ENCODE measurements around the gene UAP1L1. TPM values are rescaled to one million over a fixed set of nuclear protein-coding genes. Genes with fewer than 3 reads are reported as not detected.

Gene UAP1L1
- total RNA-seq, 2 experiments from 2014 or later = 6.7 to 7.7 TPM

GRCh38 chr9:137034039-137034708, 43.1 kb upstream of the UAP1L1 start:
- intact Hi-C loops (cut with micrococcal nuclease) = loop anchor here (5.0 to 10.0 kb wide), 2 partner anchors 37 to 89 kb away; partner anchors contain the start of genes C8G, CLIC3 and FBXW5
- peak overlapping the region; percentile 61 for H3K4me3 Mint-ChIP-seq

GRCh38 chr9:137034709-137035506, 42.4 kb upstream of the UAP1L1 start:
- H3K4me3 Mint-ChIP-seq = peak overlapping the region; percentile 61
- H3K27me3 Mint-ChIP-seq = no peaks in the 10 kb centered on the region
- ChIA-PET POLR2A (interaction anchor here (0.6 to 1.6 kb wide), 7 partner anchors 9 to 228 kb away, joined by 3 to 12 read pairs (median 4); partner anchors contain the start of genes FBXW5 and PAXX), CTCF (interaction anchor here (0.6 to 5.8 kb wide), 62 partner anchors 8 to 327 kb away, joined by 3 to 56 read pairs (median 5); partner anchors contain the start of genes ABCA2, AJM1, ANAPC2 and CLIC3)
- DNase-seq = peak; percentile 93
- peaks cover 43% of the 10 kb centered on the region for H3K4me1 Mint-ChIP-seq (ENCODE audit: low read depth)
- H3K9me3 Mint-ChIP-seq = no peaks in the 10 kb centered on the region
- H3K36me3 Mint-ChIP-seq = peaks cover 6% of the 10 kb centered on the region
- H3K27ac Mint-ChIP-seq = peak overlapping the region; percentile 89
- intact Hi-C loops (cut with micrococcal nuclease) = loop anchor here (1.0 to 10.0 kb wide), 3 partner anchors 38 to 248 kb away; partner anchors contain the start of genes C8G, CLIC3 and FBXW5

More at GRCh38 chr9:137034039-137034708, 43.1 kb upstream of the UAP1L1 start:
- no peaks in the 10 kb centered on the region for H3K9me3 Mint-ChIP-seq
- no peak for DNase-seq
- H3K36me3 Mint-ChIP-seq = peaks cover 5% of the 10 kb centered on the region
- ChIA-PET POLR2A (interaction anchor here (0.6 to 1.6 kb wide), 6 partner anchors 34 to 227 kb away, joined by 3 to 12 read pairs (median 4); partner anchors contain the start of genes FBXW5 and PAXX), CTCF (interaction anchor here (0.6 to 5.8 kb wide), 46 partner anchors 7 to 326 kb away, joined by 3 to 56 read pairs (median 8); partner anchors contain the start of genes ABCA2, AJM1, ANAPC2 and CLIC3)
- H3K27ac Mint-ChIP-seq = peak overlapping the region; percentile 89
- H3K27me3 Mint-ChIP-seq = no peaks in the 10 kb centered on the region
- peaks cover 50% of the 10 kb centered on the region for H3K4me1 Mint-ChIP-seq (ENCODE audit: low read depth)

- no peaks in the 10 kb centered on the region for H3K27me3 Mint-ChIP-seq
- no peaks in the 10 kb centered on the region for H3K9me3 Mint-ChIP-seq
- H3K4me3 Mint-ChIP-seq = no peak overlapping the region
- CTCF ChIA-PET = interaction anchor here (0.6 to 5.8 kb wide), 59 partner anchors 8 to 327 kb away, joined by 3 to 56 read pairs (median 5); partner anchors contain the start of genes ABCA2, AJM1, ANAPC2 and CLIC3
- peaks cover 37% of the 10 kb centered on the region for H3K4me1 Mint-ChIP-seq (ENCODE audit: low read depth)
- no peak for DNase-seq
- H3K27ac Mint-ChIP-seq = no peak overlapping the region
- intact Hi-C loops (cut with micrococcal nuclease) = loop anchor here (1.0 to 10.0 kb wide), 2 partner anchors 91 to 248 kb away; partner anchors contain the start of genes C8G and FBXW5
- POLR2A ChIA-PET = interaction anchor here (0.9 to 1.6 kb wide), 6 partner anchors 9 to 228 kb away, joined by 3 to 12 read pairs (median 4); partner anchors contain the start of genes FBXW5 and PAXX
- H3K36me3 Mint-ChIP-seq = peaks cover 6% of the 10 kb centered on the region
Measured at GRCh38 chr9:137035507-137035834, 41.8 kb upstream of the UAP1L1 start.

- intact Hi-C loops (cut with micrococcal nuclease) = loop anchor here (1.0 to 10.0 kb wide), 2 partner anchors 91 to 249 kb away; partner anchors contain the start of genes C8G and FBXW5
- Mint-ChIP-seq H3K27ac (no peak overlapping the region), H3K36me3 (peaks cover 6% of the 10 kb centered on the region), H3K4me3 (no peak overlapping the region), H3K9me3 (no peaks in the 10 kb centered on the region), H3K27me3 (no peaks in the 10 kb centered on the region), H3K4me1 (ENCODE audit: low read depth) (peaks cover 33% of the 10 kb centered on the region)
- no peak for DNase-seq
- ChIA-PET CTCF (interaction anchor here (0.6 to 5.8 kb wide), 44 partner anchors 8 to 276 kb away, joined by 3 to 56 read pairs (median 8); partner anchors contain the start of genes ABCA2, AJM1, CLIC3 and MAN1B1), POLR2A (interaction anchor here (1.1 to 1.6 kb wide), 2 partner anchors 61 to 92 kb away, joined by 3 to 4 read pairs; partner anchors contain the start of gene FBXW5)
Measured at GRCh38 chr9:137035937-137036336, 41.4 kb upstream of the UAP1L1 start.

GRCh38 chr9:137037035-137037434, 40.3 kb upstream of the UAP1L1 start:
- no peaks in the 10 kb centered on the region for H3K27me3 Mint-ChIP-seq
- no peaks in the 10 kb centered on the region for H3K9me3 Mint-ChIP-seq
- CTCF ChIA-PET = interaction anchor here (1.0 to 5.8 kb wide), 6 partner anchors 10 to 89 kb away, joined by 4 to 56 read pairs (median 28); partner anchors contain the start of gene ABCA2

GRCh38 chr9:137037483-137037882, 39.8 kb upstream of the UAP1L1 start:
- ChIA-PET CTCF (interaction anchor here (0.9 to 5.8 kb wide), 5 partner anchors 10 to 90 kb away, joined by 3 to 56 read pairs (median 25); partner anchors contain the start of gene ABCA2), POLR2A (no interaction called here)
- Mint-ChIP-seq H3K36me3 (peaks cover 6% of the 10 kb centered on the region), H3K27me3 (no peaks in the 10 kb centered on the region), H3K27ac (no peak overlapping the region), H3K9me3 (no peaks in the 10 kb centered on the region), H3K4me3 (no peak overlapping the region), H3K4me1 (ENCODE audit: low read depth) (peaks cover 22% of the 10 kb centered on the region)
- intact Hi-C loops (cut with micrococcal nuclease) = loop anchor here (10.0 kb wide), 1 partner anchor 93 kb away; the partner anchor contains the start of genes C8G and FBXW5
- DNase-seq = no peak

More at GRCh38 chr9:137037035-137037434, 40.3 kb upstream of the UAP1L1 start:
- Mint-ChIP-seq H3K36me3 (peaks cover 6% of the 10 kb centered on the region), H3K27ac (no peak overlapping the region), H3K4me3 (no peak overlapping the region), H3K4me1 (ENCODE audit: low read depth) (peaks cover 26% of the 10 kb centered on the region)
- DNase-seq = no peak
- POLR2A ChIA-PET = no interaction called here
- intact Hi-C loops (cut with micrococcal nuclease) = loop anchor here (10.0 kb wide), 1 partner anchor 92 kb away; the partner anchor contains the start of genes C8G and FBXW5

GRCh38 chr9:137038916-137039315, 38.4 kb upstream of the UAP1L1 start:
- H3K27ac Mint-ChIP-seq = no peak overlapping the region
- DNase-seq = no peak
- POLR2A ChIA-PET = no interaction called here
- intact Hi-C loops (cut with micrococcal nuclease) = loop anchor here (10.0 kb wide), 1 partner anchor 94 kb away; the partner anchor contains the start of genes C8G and FBXW5
- H3K36me3 Mint-ChIP-seq = peaks cover 6% of the 10 kb centered on the region
- H3K27me3 Mint-ChIP-seq = peaks cover 2% of the 10 kb centered on the region
- H3K4me1 Mint-ChIP-seq (ENCODE audit: low read depth) = peaks cover 12% of the 10 kb centered on the region
- no peak overlapping the region for H3K4me3 Mint-ChIP-seq
- no peaks in the 10 kb centered on the region for H3K9me3 Mint-ChIP-seq
- CTCF ChIA-PET = interaction anchor here (1.0 to 5.8 kb wide), 2 partner anchors 12 to 28 kb away, joined by 4 to 56 read pairs; partner anchors contain the start of gene ABCA2

GRCh38 chr9:137039611-137040366, 37.5 kb upstream of the UAP1L1 start:
- DNase-seq = no peak
- intact Hi-C loops (cut with micrococcal nuclease) = loop anchor here (10.0 kb wide), 1 partner anchor 95 kb away; the partner anchor contains the start of genes C8G and FBXW5
- peaks cover 5% of the 10 kb centered on the region for H3K27me3 Mint-ChIP-seq
- POLR2A ChIA-PET = no interaction called here
- no peaks in the 10 kb centered on the region for H3K9me3 Mint-ChIP-seq
- CTCF ChIA-PET = interaction anchor here (1.0 to 5.8 kb wide), 2 partner anchors 13 to 27 kb away, joined by 4 to 56 read pairs; partner anchors contain the start of gene ABCA2
- peaks cover 8% of the 10 kb centered on the region for H3K4me1 Mint-ChIP-seq (ENCODE audit: low read depth)
- H3K36me3 Mint-ChIP-seq = peaks cover 6% of the 10 kb centered on the region
- H3K27ac Mint-ChIP-seq = no peak overlapping the region
- no peak overlapping the region for H3K4me3 Mint-ChIP-seq

GRCh38 chr9:137040568-137040967, 36.7 kb upstream of the UAP1L1 start:
- H3K4me1 Mint-ChIP-seq (ENCODE audit: low read depth) = peaks cover 6% of the 10 kb centered on the region
- intact Hi-C loops (cut with micrococcal nuclease) = no loop called here
- H3K36me3 Mint-ChIP-seq = peaks cover 6% of the 10 kb centered on the region
- H3K27me3 Mint-ChIP-seq = peaks cover 10% of the 10 kb centered on the region
- no peak overlapping the region for H3K27ac Mint-ChIP-seq
- no peak overlapping the region for H3K4me3 Mint-ChIP-seq
- ChIA-PET POLR2A (no interaction called here), CTCF (no interaction called here)
- H3K9me3 Mint-ChIP-seq = no peaks in the 10 kb centered on the region
- no peak for DNase-seq

- intact Hi-C loops (cut with micrococcal nuclease) = no loop called here
- H3K9me3 Mint-ChIP-seq = no peaks in the 10 kb centered on the region
- H3K36me3 Mint-ChIP-seq = peaks cover 6% of the 10 kb centered on the region
Measured at GRCh38 chr9:137041124-137041523, 36.2 kb upstream of the UAP1L1 start.

More at GRCh38 chr9:137041124-137041523, 36.2 kb upstream of the UAP1L1 start:
- no peak for DNase-seq
- Mint-ChIP-seq H3K4me1 (ENCODE audit: low read depth) (peaks cover 6% of the 10 kb centered on the region), H3K4me3 (no peak overlapping the region), H3K27me3 (peaks cover 10% of the 10 kb centered on the region), H3K27ac (no peak overlapping the region)
- ChIA-PET CTCF (no interaction called here), POLR2A (no interaction called here)
